Left colon (tissue), 2 donors: ENCODE measurements around the gene MMP1. TPM values are rescaled to one million over a fixed set of nuclear protein-coding genes. Genes with fewer than 3 reads are reported as not detected.
"Not testable (repeated sequence)": the region's sequence is repeated elsewhere in the genome, so short reads cannot be mapped to it uniquely, and the experiment has no call there.

Experiments
- ATAC-seq: fragments of 200-7000 bp; cut with Tn5 transposase; one replicate; pipeline ENCODE4 v1.9.1; 2020; ENCODE audit warnings: mild to moderate bottlenecking, moderate library complexity
- DNase-seq, 2 donors: peaks; one replicate each; pipeline ENCODE4 v3.0.0-alpha.2; 2020
- intact Hi-C, 2 donors: fragments of 100-400 bp; cut with DNase I in 1 of 2; cut with micrococcal nuclease in 1 of 2; formaldehyde crosslinking; loops; one replicate each; pipeline versions ENCODE4 v1.11.2 to v1.14.0; 2022; cut with DNase I, micrococcal nuclease
- total RNA-seq, 2 donors: library from RNA; stranded (reverse); fragmentation: NEBNext Ultra II Directional; extraction: Animal tissue kit (Norgen Biotek cat#: 25700); gene quantifications; one replicate each; pipeline ENCODE4 v1.2.1, GENCODE V29; 2021
- donor health status: DM: no; HTN: no; CAD: no.
- donor health status: DM: yes; HTN: yes; CAD: no.

MMP1 gene
- total RNA-seq, 2 donors from 2014 or later: 0.75 to 0.79 TPM

- DNase-seq (no peak), ATAC-seq (no peak)
- intact Hi-C loops: no loop called here
Observed at GRCh38 chr11:102773386-102773785, 24.6 kb downstream of the MMP1 start.

- no peak for ATAC-seq
- intact Hi-C loops: no loop called here
- no peak for DNase-seq
Observed at GRCh38 chr11:102771351-102771750, 26.6 kb downstream of the MMP1 start.

- no peak for DNase-seq
Observed at GRCh38 chr11:102770191-102770590, 27.8 kb downstream of the MMP1 start.

GRCh38 chr11:102767800-102768199, 30.2 kb downstream of the MMP1 start:
- ATAC-seq (no peak), DNase-seq (no peak)
- intact Hi-C loops: no loop called here

More at GRCh38 chr11:102770191-102770590, 27.8 kb downstream of the MMP1 start:
- intact Hi-C loops: no loop called here
- no peak for ATAC-seq

GRCh38 chr11:102763440-102763839, 34.5 kb downstream of the MMP1 start:
- intact Hi-C loops: no loop called here
- DNase-seq (no peak), ATAC-seq (no peak)

GRCh38 chr11:102762361-102762767, 35.6 kb downstream of the MMP1 start:
- no peak for ATAC-seq
- DNase-seq: no peak
- intact Hi-C loops: no loop called here

- intact Hi-C loops: no loop called here
- DNase-seq (no peak), ATAC-seq (no peak)
Observed at GRCh38 chr11:102761646-102762238, 36.2 kb downstream of the MMP1 start.

GRCh38 chr11:102760344-102761035, 37.5 kb downstream of the MMP1 start:
- intact Hi-C loops: no loop called here
- ATAC-seq (no peak), DNase-seq (no peak)

- ATAC-seq: peak; percentile 49
- no peak for DNase-seq
- intact Hi-C loops: no loop called here
Observed at GRCh38 chr11:102757823-102758549, 40.0 kb downstream of the MMP1 start.

- no peak for ATAC-seq
- intact Hi-C loops: no loop called here
- DNase-seq: no peak
Observed at GRCh38 chr11:102753267-102753666, 44.7 kb downstream of the MMP1 start.

- intact Hi-C loops: no loop called here
- ATAC-seq: no peak
- no peak for DNase-seq
Observed at GRCh38 chr11:102751673-102752072, 46.3 kb downstream of the MMP1 start.

- ATAC-seq (no peak), DNase-seq (no peak)
- intact Hi-C loops: no loop called here
Observed at GRCh38 chr11:102749101-102749722, 48.7 kb downstream of the MMP1 start.

GRCh38 chr11:102746746-102747578, 51.0 kb downstream of the MMP1 start:
- DNase-seq: peak in 1 of 2 donors; percentile 14
- intact Hi-C loops, ATAC-seq: not testable (repeated sequence)

Other genes starting within 250 kb of the MMP1 start
- not detected for gene MMP20, start 172.8 kb downstream of the MMP1 start, total RNA-seq
- under 1 TPM in 1 of 2 donors, not detected in 1; 0.47 TPM for gene MMP27, start 92.4 kb downstream of the MMP1 start, total RNA-seq
- gene MMP8, start 73.2 kb downstream of the MMP1 start, total RNA-seq: not detected
- under 1 TPM in 1 of 2 donors, not detected in 1; 0.47 TPM for gene MMP10, start 17.5 kb downstream of the MMP1 start, total RNA-seq
- gene MMP3, start 45.4 kb upstream of the MMP1 start, total RNA-seq: 1 to 10 TPM in 1 of 2 donors, under 1 TPM in 1; 0.50 to 1.3 TPM
- gene MMP12, start 76.8 kb upstream of the MMP1 start, total RNA-seq: 10 to 100 TPM in 1 of 2 donors, 1 to 10 TPM in 1; 3.5 to 10.9 TPM
- not detected for gene MMP13, start 157.6 kb upstream of the MMP1 start, total RNA-seq